A549 (cell line): ENCODE data around the gene C4orf50.

ENCODE experiments used
- CHD2 ChIP-seq: fragments of 150-350 bp; IDR thresholded peaks from 2 replicates; pipeline ENCODE4 v1.6.1; 2014; ENCODE audit warnings: low read length; ENCODE audit not compliant: partially characterized antibody
- CHD4 ChIP-seq: fragments of 200-600 bp; sonication (generic); IDR thresholded peaks from 2 replicates; pipeline ENCODE4 v1.6.1; 2016; ENCODE audit warnings: antibody characterized with exemption, mild to moderate bottlenecking, borderline replicate concordance
- CTCF ChIP-seq: fragments of >200 bp; sonication (Bioruptor Twin); formaldehyde crosslinking; IDR thresholded peaks from 3 replicates; pipeline ENCODE4 v1.5.1; 2016
- EP300 ChIP-seq, 2 experiments: fragments of >200 bp; sonication (Bioruptor Twin); formaldehyde crosslinking; IDR thresholded peaks; 2 replicates in 1 of 2; 3 replicates in 1 of 2; pipeline ENCODE4 v1.6.1; 2016 to 2017
- ESRRA ChIP-seq: fragments of 150-350 bp; IDR thresholded peaks from 2 replicates; pipeline ENCODE4 v1.6.1; 2014; ENCODE audit warnings: mild to moderate bottlenecking, low read length, borderline replicate concordance
- MAFK ChIP-seq: fragments of 450-650 bp; IDR thresholded peaks from 2 replicates; pipeline ENCODE4 v1.6.1; 2014; ENCODE audit not compliant: partially characterized antibody
- MYC ChIP-seq: IDR thresholded peaks from 2 replicates; pipeline ENCODE4 v1.6.1; 2012; ENCODE audit warnings: mild to moderate bottlenecking, inconsistent platforms, low read length, improper control_type of control experiment, borderline replicate concordance
- POLR2A ChIP-seq: IDR thresholded peaks from 2 replicates; pipeline ENCODE4 v1.6.1; 2012; ENCODE audit warnings: mild to moderate bottlenecking, low read length
- RFX5 ChIP-seq: fragments of 450-650 bp; IDR thresholded peaks from 2 replicates; pipeline ENCODE4 v1.7.1; 2014; ENCODE audit warnings: antibody characterized with exemption, mild to moderate bottlenecking, moderate library complexity
- RNF2 ChIP-seq: fragments of 200-600 bp; sonication (generic); IDR thresholded peaks from 2 replicates; pipeline ENCODE4 v1.6.1; 2016; ENCODE audit warnings: low read depth, mild to moderate bottlenecking, antibody characterized with exemption, moderate library complexity, borderline replicate concordance
- SMC3 ChIP-seq: fragments of >200 bp; sonication (Bioruptor Twin); formaldehyde crosslinking; IDR thresholded peaks from 3 replicates; pipeline ENCODE4 v1.6.1; 2018; ENCODE audit warnings: inconsistent platforms
- ZFP36 ChIP-seq: fragments of 450-650 bp; IDR thresholded peaks from 2 replicates; pipeline ENCODE4 v1.6.1; 2014; ENCODE audit warnings: borderline replicate concordance; ENCODE audit not compliant: partially characterized antibody
- TF ChIP-seq, protein P1 (sequence below): IDR thresholded peaks from 2 replicates; pipeline ENCODE4 v1.6.1; 2012
- TF ChIP-seq, protein P2 (sequence below): fragments of 450-650 bp; IDR thresholded peaks from 2 replicates; pipeline ENCODE4 v1.6.1; 2014; ENCODE audit warnings: antibody characterized with exemption

DNA sequence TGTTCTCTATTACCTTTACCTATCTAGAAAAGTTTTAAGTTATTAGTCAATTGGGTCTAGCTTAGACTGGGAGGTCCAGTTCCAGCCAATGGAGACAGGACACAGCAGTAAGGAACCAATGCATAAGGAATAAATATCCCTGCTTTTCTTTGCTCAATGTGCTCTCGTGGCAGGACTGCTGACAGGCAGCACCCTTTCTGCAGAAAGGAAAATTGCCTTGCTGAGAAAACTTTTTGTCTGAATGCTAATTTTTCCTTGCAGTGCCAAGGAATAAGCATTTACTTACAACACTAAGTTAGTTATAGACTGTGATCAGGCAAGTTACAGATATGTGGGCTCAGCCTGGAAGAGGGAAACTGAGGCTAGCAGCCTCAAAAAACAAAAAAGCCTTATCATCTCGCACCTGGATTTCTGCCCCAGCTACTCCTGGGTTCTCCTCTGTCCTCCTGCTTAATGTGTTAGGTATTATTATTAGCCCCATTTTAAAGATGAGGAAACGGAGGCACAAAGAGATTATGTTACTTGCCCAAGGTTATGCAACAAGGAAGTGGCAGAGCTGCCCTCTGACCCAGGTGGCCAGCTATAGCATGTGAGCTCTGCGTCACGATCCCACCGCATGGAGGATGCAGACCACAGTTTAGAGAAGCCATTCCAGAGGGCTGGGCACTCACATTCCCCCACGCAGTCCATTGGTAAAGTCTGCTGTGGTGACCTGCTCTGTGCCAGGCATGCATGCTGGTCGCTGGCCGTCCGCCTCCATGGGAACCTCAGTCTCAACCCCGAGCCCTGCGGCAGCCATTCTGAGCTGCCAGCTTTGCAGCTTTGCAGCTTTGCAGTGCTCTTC, 40.5 kb upstream of the C4orf50 start:
- TF ChIP-seq CTCF (no peak), ESRRA (no peak), RNF2 (no peak), SMC3 (no peak), POLR2A (no peak), RFX5 (no peak), MAFK (no peak), ZFP36 (no peak), CHD4 (no peak), MYC (no peak), CHD2 (no peak), EP300 (IDR thresholded peaks at IDR 0.05) (no peak)
- TF ChIP-seq, protein P1, sequence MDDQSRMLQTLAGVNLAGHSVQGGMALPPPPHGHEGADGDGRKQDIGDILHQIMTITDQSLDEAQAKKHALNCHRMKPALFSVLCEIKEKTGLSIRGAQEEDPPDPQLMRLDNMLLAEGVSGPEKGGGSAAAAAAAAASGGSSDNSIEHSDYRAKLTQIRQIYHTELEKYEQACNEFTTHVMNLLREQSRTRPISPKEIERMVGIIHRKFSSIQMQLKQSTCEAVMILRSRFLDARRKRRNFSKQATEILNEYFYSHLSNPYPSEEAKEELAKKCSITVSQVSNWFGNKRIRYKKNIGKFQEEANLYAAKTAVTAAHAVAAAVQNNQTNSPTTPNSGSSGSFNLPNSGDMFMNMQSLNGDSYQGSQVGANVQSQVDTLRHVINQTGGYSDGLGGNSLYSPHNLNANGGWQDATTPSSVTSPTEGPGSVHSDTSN: no peak
- TF ChIP-seq, protein P2, sequence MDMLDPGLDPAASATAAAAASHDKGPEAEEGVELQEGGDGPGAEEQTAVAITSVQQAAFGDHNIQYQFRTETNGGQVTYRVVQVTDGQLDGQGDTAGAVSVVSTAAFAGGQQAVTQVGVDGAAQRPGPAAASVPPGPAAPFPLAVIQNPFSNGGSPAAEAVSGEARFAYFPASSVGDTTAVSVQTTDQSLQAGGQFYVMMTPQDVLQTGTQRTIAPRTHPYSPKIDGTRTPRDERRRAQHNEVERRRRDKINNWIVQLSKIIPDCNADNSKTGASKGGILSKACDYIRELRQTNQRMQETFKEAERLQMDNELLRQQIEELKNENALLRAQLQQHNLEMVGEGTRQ: no peak
